ENCODE data around the gene MPO.

The MPO gene

DNA sequence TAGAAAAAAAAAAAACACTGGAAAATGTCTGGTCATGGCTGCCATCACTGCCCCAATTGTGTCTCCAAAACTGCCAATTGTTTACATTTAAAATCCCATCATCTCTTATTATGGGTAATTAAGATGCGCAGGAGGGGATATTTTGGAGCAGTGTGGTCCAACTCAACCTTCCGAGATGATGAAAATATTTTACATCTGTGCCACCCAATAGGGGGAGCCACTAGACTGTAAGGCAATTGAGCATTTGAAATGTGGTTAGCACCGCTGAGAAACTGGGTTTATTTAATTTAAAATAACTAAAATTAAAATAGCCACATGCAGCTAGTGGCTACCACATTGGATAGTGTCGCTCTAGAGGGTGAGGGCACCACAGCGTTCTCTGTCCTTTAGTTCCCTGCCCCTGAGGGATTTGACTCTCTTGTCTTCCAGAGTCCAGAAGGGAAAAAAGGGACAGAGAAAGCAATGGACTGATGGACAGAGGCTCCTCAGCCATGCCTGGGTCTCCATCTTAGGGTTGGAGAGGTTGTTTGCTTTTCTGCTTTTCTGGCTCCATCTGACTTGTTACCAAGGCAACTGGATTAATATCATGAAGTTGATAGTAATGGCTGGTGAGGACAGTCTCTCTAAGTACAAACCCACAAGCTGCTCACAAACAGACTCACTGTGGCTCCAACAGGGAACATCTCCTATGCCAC, 3.5 kb downstream of the MPO start:
- TF ChIP-seq, protein P1, sequence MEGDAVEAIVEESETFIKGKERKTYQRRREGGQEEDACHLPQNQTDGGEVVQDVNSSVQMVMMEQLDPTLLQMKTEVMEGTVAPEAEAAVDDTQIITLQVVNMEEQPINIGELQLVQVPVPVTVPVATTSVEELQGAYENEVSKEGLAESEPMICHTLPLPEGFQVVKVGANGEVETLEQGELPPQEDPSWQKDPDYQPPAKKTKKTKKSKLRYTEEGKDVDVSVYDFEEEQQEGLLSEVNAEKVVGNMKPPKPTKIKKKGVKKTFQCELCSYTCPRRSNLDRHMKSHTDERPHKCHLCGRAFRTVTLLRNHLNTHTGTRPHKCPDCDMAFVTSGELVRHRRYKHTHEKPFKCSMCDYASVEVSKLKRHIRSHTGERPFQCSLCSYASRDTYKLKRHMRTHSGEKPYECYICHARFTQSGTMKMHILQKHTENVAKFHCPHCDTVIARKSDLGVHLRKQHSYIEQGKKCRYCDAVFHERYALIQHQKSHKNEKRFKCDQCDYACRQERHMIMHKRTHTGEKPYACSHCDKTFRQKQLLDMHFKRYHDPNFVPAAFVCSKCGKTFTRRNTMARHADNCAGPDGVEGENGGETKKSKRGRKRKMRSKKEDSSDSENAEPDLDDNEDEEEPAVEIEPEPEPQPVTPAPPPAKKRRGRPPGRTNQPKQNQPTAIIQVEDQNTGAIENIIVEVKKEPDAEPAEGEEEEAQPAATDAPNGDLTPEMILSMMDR (IDR thresholded peaks at IDR 0.05; ENCODE audit: low read depth, low read length, missing control alignments), result peak; percentile 39
- no peak for DNase-seq (ENCODE audit: extremely low read depth, low read depth)
- no peak overlapping the region for H3K4me3 ChIP-seq (replicated peaks; ENCODE audit: low read depth, low read length)

DNA sequence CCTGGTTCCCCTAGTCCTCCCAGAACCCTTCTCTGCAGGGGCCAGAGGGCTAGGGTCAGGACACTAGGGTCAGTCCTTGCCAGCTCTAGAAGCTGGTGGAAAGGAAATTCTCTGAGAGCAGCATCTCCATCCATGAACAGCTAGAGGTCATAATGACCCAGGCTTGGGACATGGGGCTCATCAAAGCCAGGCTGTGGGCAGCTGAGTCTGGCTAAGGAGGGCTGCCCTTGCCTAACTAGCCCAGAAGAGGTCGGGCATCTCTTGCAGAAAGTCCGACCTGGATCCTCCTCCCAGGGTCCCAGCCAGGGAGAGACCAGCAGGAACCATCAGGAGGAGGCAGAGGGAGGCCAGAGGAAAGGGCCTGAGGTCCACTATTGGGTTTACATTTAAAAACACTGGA, 4.3 kb downstream of the MPO start:
- no peak for DNase-seq (ENCODE audit: extremely low read depth, low read depth)
- TF ChIP-seq, protein P1 (IDR thresholded peaks at IDR 0.05; ENCODE audit: low read depth, low read length, missing control alignments), result no peak
- H3K4me3 ChIP-seq (replicated peaks; ENCODE audit: low read depth, low read length), result no peak overlapping the region

DNA sequence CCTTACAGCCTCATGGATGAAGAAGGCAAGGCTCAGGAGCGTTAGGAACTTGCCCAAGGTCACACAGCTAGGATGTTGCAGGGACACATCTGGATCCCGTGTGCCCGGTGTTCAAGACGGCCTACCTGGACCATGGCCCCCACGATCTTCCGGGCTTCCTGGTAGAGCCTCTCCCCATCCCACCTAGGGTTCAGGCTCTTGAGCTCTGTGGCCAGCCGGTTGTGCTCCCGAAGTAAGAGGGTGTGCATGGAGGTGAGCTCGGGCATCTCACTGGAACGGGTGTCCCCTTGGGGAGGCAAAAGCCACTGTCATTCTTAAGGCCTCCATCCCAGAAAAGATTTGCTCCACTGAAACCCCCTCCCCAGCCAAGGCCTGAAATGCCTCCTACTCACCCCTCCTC, 5.3 kb downstream of the MPO start:
- no peak overlapping the region for H3K4me3 ChIP-seq (replicated peaks; ENCODE audit: low read depth, low read length)
- no peak for DNase-seq (ENCODE audit: extremely low read depth, low read depth)
- TF ChIP-seq, protein P1 (IDR thresholded peaks at IDR 0.05; ENCODE audit: low read depth, low read length, missing control alignments), result no peak

DNA sequence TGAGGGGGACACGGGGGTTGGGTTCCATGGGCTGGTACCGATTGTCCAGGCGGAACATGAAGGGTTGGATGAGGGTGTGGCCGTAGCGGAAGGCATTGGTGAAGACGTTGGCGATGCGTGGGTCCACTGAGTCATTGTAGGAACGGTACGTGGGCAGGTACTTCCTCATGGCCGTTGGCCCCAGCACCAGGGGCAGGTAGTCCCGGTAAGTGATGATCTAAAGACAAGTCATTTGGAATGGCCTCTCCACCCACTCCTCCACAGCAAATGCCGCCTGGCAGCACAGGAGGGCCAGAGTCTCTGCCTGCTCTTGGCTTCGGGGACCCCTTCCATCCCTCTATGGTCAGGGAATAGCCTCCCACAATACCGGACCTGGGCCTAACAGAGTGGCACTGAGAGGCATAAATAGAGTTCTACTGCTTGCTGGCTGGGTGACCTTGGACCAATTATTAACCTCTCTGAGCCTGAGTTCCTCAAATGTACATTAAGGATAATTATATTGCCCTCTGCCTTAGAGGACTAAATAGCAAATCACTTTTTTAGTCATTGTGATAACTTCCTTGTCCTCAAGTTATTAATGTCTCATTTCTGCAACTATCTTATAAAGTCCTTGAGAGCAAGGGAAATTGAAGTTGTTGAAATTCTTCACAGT, 7.2 kb downstream of the MPO start:
- H3K4me3 ChIP-seq (replicated peaks; ENCODE audit: low read depth, low read length), result no peak overlapping the region
- TF ChIP-seq, protein P1 (IDR thresholded peaks at IDR 0.05; ENCODE audit: low read depth, low read length, missing control alignments), result no peak

DNA sequence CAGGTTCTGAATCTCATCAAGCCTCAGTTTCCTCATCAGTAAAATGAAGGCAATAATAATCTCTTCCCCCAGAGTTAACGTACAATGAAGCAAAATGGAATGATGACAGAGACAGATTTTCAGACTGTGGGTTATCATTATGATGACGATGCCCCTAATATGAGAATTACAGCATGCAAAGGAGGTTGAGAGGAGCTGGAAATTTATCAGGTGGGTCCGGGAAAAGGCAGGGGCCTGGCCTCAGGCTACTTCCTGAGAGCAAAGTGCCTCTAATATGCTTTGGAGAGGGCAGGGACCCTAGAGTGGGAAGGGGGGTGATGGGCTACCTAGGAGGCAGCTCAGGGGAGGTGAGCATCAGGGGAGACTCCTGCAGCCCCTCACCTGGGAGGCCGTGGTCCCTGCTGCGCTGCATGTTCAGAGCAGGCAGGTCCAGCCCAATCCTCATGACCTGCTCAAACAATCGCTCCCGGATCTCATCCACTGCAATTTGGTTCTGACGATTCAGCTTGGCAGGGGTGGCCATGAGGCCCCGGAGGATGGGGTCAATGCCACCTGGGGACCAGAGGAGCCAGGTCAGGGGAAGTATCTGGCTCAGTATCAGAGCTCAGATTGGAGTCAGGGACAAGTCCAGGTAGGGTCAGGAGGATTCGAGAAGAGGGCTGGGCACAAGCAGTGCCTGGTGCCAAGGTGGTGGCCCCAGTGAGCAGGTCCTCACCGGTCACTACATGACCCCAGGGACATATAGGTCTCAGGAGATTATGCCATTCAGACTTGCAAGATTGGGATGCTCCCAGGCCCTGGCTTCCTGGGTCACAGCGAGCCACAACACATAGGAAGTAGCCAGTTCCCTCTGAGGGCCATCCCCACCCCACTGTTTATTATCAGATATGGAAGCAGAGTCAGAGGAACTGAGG, 8.1 kb downstream of the MPO start:
- H3K4me3 ChIP-seq (replicated peaks; ENCODE audit: low read depth, low read length), result no peak overlapping the region
- no peak for DNase-seq (ENCODE audit: extremely low read depth, low read depth)
- TF ChIP-seq, protein P1 (IDR thresholded peaks at IDR 0.05; ENCODE audit: low read depth, low read length, missing control alignments), result no peak

More for the DNA sequence above, 7.2 kb downstream of the MPO start:
- DNase-seq (ENCODE audit: extremely low read depth, low read depth), result no peak

DNA sequence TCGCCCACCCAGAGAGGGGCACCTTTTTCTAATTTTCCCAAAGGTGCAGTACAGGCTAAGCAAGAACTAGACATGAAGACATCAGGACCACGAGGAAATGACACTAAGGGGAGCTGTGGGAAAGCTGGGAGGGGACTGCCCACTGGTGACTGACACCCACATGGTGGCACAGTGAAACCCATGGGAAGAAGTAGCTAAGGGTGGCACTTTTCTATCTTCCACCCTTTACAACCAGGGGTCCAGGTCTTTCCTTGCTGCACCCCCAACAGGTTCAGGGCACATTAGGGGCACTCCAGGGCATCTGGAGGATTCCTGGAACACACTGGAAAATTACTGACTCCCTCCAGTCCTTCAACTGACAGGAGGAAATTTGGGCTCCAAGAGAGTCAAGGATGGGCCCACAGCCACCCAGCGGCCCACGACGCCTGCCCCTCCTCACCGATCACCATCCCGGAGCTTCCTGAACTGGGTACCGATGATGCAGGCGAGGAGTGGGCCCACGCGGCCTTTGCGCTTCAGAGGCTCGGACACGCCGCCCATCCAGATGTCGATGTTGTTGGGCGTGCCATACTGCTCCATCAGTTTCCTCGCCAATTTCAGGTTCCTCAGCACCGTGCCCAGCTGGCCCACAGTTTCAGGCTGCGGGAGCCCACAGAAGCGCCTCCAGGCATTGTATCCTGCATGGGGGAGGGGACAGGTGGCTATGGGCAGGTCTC, 9.4 kb downstream of the MPO start:
- H3K4me3 ChIP-seq (replicated peaks; ENCODE audit: low read depth, low read length), result no peak overlapping the region
- no peak for DNase-seq (ENCODE audit: extremely low read depth, low read depth)
- TF ChIP-seq, protein P1 (IDR thresholded peaks at IDR 0.05; ENCODE audit: low read depth, low read length, missing control alignments), result no peak
